T-cell (primary cell): Measurements from ENCODE around the gene POU2F3. TPM values are rescaled to one million over a fixed set of nuclear protein-coding genes. Genes with fewer than 3 reads are reported as not detected.
A peak's percentile ranks its signal among the peaks of the same experiment; 100 is the strongest.

Experiments used
- ATAC-seq, 4 experiments: fragments of 200-7000 bp in 3 of 4; fragments of 150-1000 bp in 1 of 4; cut with Tn5 transposase; replicated peaks in 1 of 4; 1 replicate in 3 of 4; 2 replicates in 1 of 4; pipeline ENCODE4 v1.10.0; 2021; ENCODE audit warnings: moderate library complexity in 3 of 4, mild to moderate bottlenecking in 2 of 4, moderate number of reproducible peaks in 1 of 4
- CTCF ChIA-PET, 2 donors: fragments of 300-600 bp; sonication (Branson Sonifier 250); formaldehyde crosslinking; loops; one replicate each; lab custom pipeline; 2022; ENCODE audit warnings: antibody characterized with exemption in 2 of 2; lab: Charles Lee
- POLR2A ChIA-PET, 2 donors: fragments of 300-600 bp; sonication (Branson Sonifier 250); formaldehyde crosslinking; loops; one replicate each; lab custom pipeline; 2022; ENCODE audit warnings: antibody characterized with exemption in 2 of 2; lab: Charles Lee
- DNase-seq, 35 experiments: peaks; one replicate each; pipeline versions ENCODE4 v3.0.0 to v3.0.0-alpha.2; 2013 to 2023
- H3K27ac ChIP-seq: one replicate; pipeline ENCODE4 v1.5.1; 2013; ENCODE audit warnings: low read length
- H3K27me3 ChIP-seq, 2 experiments: replicated peaks in 1 of 2; 1 replicate in 1 of 2; 2 replicates in 1 of 2; pipeline versions ENCODE4 v1.6.1 to v1.7.0; 2013; ENCODE audit warnings: low read length in 1 of 2, mixed read lengths in 1 of 2; ENCODE audit not compliant: control insufficient read depth in 2 of 2, insufficient read depth in 2 of 2; ENCODE audit errors: extremely low read depth in 1 of 2
- H3K36me3 ChIP-seq, 2 donors: 1 replicate in 1 of 2; 2 replicates in 1 of 2; pipeline versions ENCODE4 v1.6.1 to v1.7.0; 2013; ENCODE audit warnings: low read length in 1 of 2; ENCODE audit not compliant: control insufficient read depth in 2 of 2, insufficient read depth in 1 of 2; ENCODE audit errors: extremely low read depth in 1 of 2
- H3K4me1 ChIP-seq, 2 experiments: 1 replicate in 1 of 2; 2 replicates in 1 of 2; pipeline versions ENCODE4 v1.6.1 to v1.7.0; 2013; ENCODE audit warnings: low read length in 2 of 2, mixed read lengths in 1 of 2; ENCODE audit not compliant: insufficient read depth in 2 of 2, control insufficient read depth in 1 of 2; ENCODE audit errors: extremely low read depth in 1 of 2
- H3K4me3 ChIP-seq, 2 donors: 1 replicate in 1 of 2; 2 replicates in 1 of 2; pipeline versions ENCODE4 v1.5.1 to v1.7.0; 2013; ENCODE audit warnings: mild to moderate bottlenecking in 2 of 2, low read length in 1 of 2, moderate library complexity in 1 of 2; ENCODE audit not compliant: control insufficient read depth in 1 of 2; ENCODE audit errors: extremely low read depth in 1 of 2
- H3K9me3 ChIP-seq: 2 replicates; pipeline ENCODE4 v1.7.0; 2013
- H3K27ac Mint-ChIP-seq, 2 donors: one replicate each; pipeline ENCODE4 v1.8.0; 2020 to 2021; ENCODE audit warnings: mild to moderate bottlenecking in 2 of 2, mixed read lengths in 2 of 2
- H3K27me3 Mint-ChIP-seq, 2 donors: one replicate each; pipeline ENCODE4 v1.8.0; 2021 to 2022; ENCODE audit warnings: mixed read lengths in 2 of 2
- H3K36me3 Mint-ChIP-seq: one replicate; pipeline ENCODE4 v1.8.0; 2021; ENCODE audit warnings: mixed read lengths
- H3K4me1 Mint-ChIP-seq, 3 donors: one replicate each; pipeline ENCODE4 v1.8.0; 2020 to 2022; ENCODE audit warnings: mixed read lengths in 3 of 3, mild to moderate bottlenecking in 1 of 3
- H3K4me3 Mint-ChIP-seq, 3 donors: one replicate each; pipeline ENCODE4 v1.8.0; 2020 to 2022; ENCODE audit warnings: mild to moderate bottlenecking in 3 of 3, mixed read lengths in 3 of 3, moderate library complexity in 3 of 3
- H3K9me3 Mint-ChIP-seq, 3 donors: one replicate each; pipeline ENCODE4 v1.8.0; 2020 to 2022; ENCODE audit warnings: mixed read lengths in 3 of 3
- WGBS: methylation state at CpG from one replicate; pipeline ENCODE4 v1.1.5; 2013; ENCODE audit warnings: missing lambda C conversion rate; ENCODE audit not compliant: insufficient coverage; 5-methylcytosine and 5-hydroxymethylcytosine counted together
- total RNA-seq, 35 experiments: library from RNA in 6 of 35; stranded (reverse) in 6 of 35; fragments of 120-200 nt in 1 of 35; gene quantifications; one replicate each; pipeline versions ENCODE4 v1.2.1 to v1.2.4 and lab custom pipeline; 2013 to 2026

Gene POU2F3
- total RNA-seq, 5 donors from 2014 or later (not counting 1 experiment from before 2014, with no cell fraction given), result not detected

DNA sequence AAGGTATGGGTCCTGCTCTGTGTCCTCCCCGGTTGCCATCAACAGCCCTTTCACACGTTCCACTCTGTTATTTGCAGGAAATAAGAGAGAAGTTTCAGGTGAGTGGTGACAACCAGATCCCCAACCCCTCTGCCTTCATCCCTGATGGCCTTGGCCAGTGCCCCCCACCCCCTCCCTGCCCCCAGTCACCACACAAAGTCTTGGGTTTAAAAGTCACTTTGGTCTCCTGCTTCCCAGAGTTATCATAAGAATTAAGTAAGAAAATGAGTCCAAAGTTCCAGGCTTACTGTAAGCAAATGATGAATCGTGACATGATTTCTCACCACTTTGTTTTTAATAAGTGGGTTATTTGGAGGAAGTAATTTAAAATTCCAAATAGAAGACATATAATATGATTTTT lies 38.3 kb upstream of the POU2F3 start:
- Mint-ChIP-seq H3K4me1 (no peaks in the 10 kb centered on the region), H3K27me3 (peaks cover 26 to 27% of the 10 kb centered on the region in 2 donors), H3K27ac (no peak overlapping the region), H3K36me3 (no peaks in the 10 kb centered on the region), H3K4me3 (no peak overlapping the region), H3K9me3 (no peaks in the 10 kb centered on the region)
- DNase-seq (no peak), ATAC-seq (no peak)
- H3K36me3 ChIP-seq, result no peaks in the 10 kb centered on the region
- POLR2A ChIA-PET, result no interaction called here
- no peak overlapping the region for H3K27ac ChIP-seq
- no peak overlapping the region for H3K4me3 ChIP-seq
- H3K27me3 ChIP-seq, result peaks cover 0 to 34% of the 10 kb centered on the region in 2 experiments
- CTCF ChIA-PET, result no interaction called here
- H3K4me1 ChIP-seq, result no peaks in the 10 kb centered on the region
- no peaks in the 10 kb centered on the region for H3K9me3 ChIP-seq
- WGBS, result no CpG with 5 or more reads among the region's 3 CpGs

DNA sequence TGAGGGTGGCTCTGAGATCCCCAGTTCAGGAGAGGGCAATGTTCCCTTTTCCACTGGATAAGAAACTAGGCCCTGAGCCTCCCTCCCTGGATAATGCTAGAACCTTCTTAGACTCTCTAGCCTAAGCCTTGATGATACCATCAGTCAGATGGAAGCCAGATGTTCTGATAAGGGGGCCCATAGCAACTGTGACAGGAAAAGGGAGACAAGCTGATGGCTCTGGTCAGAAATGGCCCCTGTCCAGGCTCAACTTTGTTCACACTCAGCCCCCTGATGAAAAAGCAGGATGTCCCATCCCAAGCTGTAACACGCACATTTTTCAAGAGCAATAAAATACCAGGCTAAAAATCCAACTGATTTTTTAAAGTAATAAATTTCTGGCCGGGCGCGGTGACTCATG lies 36.3 kb upstream of the POU2F3 start:
- Histone ChIP-seq H3K36me3 (no peaks in the 10 kb centered on the region), H3K4me3 (no peak overlapping the region), H3K27ac (no peak overlapping the region), H3K9me3 (no peaks in the 10 kb centered on the region), H3K4me1 (no peaks in the 10 kb centered on the region), H3K27me3 (peaks cover 0 to 29% of the 10 kb centered on the region in 2 experiments)
- Mint-ChIP-seq H3K27me3 (peaks cover 32 to 40% of the 10 kb centered on the region in 2 donors), H3K4me3 (no peak overlapping the region), H3K36me3 (no peaks in the 10 kb centered on the region), H3K4me1 (peaks cover 0 to 4% (median 0%) of the 10 kb centered on the region in 3 donors), H3K27ac (no peak overlapping the region), H3K9me3 (no peaks in the 10 kb centered on the region)
- WGBS, result no CpG with 5 or more reads among the region's 4 CpGs
- no peak for DNase-seq
- POLR2A ChIA-PET, result no interaction called here
- CTCF ChIA-PET, result no interaction called here
- no peak for ATAC-seq

DNA sequence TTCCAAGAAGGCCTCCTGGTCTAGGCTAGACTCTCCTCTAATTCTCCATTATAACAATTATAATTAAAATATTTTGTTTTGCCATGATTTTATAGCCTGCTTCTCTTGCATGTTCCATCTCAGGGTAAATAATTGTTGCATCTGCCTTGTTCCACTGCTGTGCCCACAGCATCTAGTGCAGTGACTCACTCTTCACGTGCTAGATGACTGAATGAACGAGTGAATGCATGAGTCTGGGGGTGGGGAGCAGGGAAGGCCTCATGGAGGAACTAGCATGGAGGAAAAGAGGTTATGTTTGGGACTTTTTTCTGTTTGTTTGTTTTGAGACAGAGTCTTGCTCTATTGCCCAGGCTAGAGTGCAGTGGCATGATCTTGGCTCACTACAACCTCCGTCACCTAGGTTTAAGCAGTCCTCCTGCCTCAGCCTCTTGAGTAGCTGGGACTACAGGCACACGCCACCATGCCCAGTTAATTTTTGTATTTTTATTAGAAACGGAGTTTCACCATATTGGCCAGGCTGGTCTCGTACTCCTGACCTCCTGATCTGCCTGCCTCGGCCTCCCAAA lies 34.3 kb upstream of the POU2F3 start:
- DNase-seq (no peak), ATAC-seq (no peak)
- POLR2A ChIA-PET, result no interaction called here
- H3K4me1 Mint-ChIP-seq, result peaks cover 9 to 13% (median 10%) of the 10 kb centered on the region in 3 donors
- Histone ChIP-seq H3K4me1 (peaks cover 0 to 9% of the 10 kb centered on the region in 2 experiments), H3K4me3 (no peak overlapping the region), H3K27me3 (peaks cover 0 to 24% of the 10 kb centered on the region in 2 experiments), H3K27ac (no peak overlapping the region), H3K9me3 (no peaks in the 10 kb centered on the region), H3K36me3 (no peaks in the 10 kb centered on the region)
- no peaks in the 10 kb centered on the region for H3K36me3 Mint-ChIP-seq
- H3K27ac Mint-ChIP-seq, result no peak overlapping the region
- no peaks in the 10 kb centered on the region for H3K9me3 Mint-ChIP-seq
- 71% methylated on average over 7 of the region's 7 CpGs for WGBS
- peaks cover 36 to 41% of the 10 kb centered on the region in 2 donors for H3K27me3 Mint-ChIP-seq
- no peak overlapping the region for H3K4me3 Mint-ChIP-seq
- CTCF ChIA-PET, result no interaction called here

DNA sequence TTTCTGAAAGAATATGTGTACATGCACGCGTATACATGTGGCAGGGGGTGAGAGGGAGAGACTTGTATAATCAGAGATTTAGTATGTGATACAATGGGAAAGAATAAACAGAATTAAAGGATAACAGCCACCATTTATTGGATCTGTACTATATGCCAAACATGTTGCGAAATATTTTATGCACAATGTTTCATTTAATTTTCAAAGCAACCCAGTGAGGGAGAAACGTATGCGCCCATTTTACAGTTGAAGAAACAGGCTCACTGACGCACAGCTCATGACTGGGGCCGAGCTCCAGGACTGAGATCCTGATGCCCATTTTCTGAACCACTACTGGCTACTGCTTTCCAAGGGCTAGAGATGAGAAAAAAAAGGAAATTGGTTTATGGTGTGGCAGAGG lies 32.4 kb upstream of the POU2F3 start:
- DNase-seq (no peak), ATAC-seq (no peak)
- H3K27me3 ChIP-seq, result peaks cover 0 to 32% of the 10 kb centered on the region in 2 experiments
- Mint-ChIP-seq H3K27me3 (peaks cover 37 to 38% of the 10 kb centered on the region in 2 donors), H3K4me1 (peaks cover 16 to 25% (median 16%) of the 10 kb centered on the region in 3 donors), H3K9me3 (no peaks in the 10 kb centered on the region), H3K27ac (no peak overlapping the region), H3K36me3 (no peaks in the 10 kb centered on the region), H3K4me3 (no peak overlapping the region)
- H3K36me3 ChIP-seq, result no peaks in the 10 kb centered on the region
- H3K4me3 ChIP-seq, result no peak overlapping the region
- CTCF ChIA-PET, result no interaction called here
- POLR2A ChIA-PET, result no interaction called here
- no peaks in the 10 kb centered on the region for H3K9me3 ChIP-seq
- WGBS, result 100% methylated on average over 2 of the region's 7 CpGs
- H3K4me1 ChIP-seq, result peaks cover 0 to 20% of the 10 kb centered on the region in 2 experiments
- no peak overlapping the region for H3K27ac ChIP-seq

DNA sequence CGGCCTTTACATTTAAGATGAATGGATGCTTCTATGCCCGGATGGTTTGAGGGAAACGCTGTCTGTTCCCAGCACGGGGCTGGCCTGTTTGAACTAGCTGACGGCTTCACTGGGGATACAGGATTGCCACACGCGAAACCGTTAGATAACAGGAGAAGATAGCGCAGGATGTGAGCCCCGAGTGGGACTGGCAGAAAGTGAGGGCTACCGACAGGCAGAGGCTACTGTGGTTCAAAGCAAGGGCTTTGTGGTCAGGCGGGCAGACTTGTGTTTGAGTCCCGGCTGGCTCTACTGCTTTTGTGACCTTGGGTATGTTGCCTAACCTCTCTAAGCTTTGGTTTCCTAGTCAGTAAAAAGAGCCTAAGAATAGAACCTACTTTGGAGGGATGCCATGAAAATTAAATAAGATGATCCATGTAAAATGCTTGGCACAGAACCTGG lies 31.9 kb upstream of the POU2F3 start:
- H3K36me3 Mint-ChIP-seq, result no peaks in the 10 kb centered on the region
- ATAC-seq, result no peak
- Histone ChIP-seq H3K9me3 (no peaks in the 10 kb centered on the region), H3K27me3 (peaks cover 0 to 32% of the 10 kb centered on the region in 2 experiments), H3K4me1 (peaks cover 0 to 20% of the 10 kb centered on the region in 2 experiments), H3K27ac (no peak overlapping the region), H3K36me3 (no peaks in the 10 kb centered on the region), H3K4me3 (no peak overlapping the region)
- H3K4me3 Mint-ChIP-seq, result peak overlapping the region in 2 of 3 donors; percentile 7 to 96
- no peak overlapping the region for H3K27ac Mint-ChIP-seq
- peaks cover 36 to 38% of the 10 kb centered on the region in 2 donors for H3K27me3 Mint-ChIP-seq
- H3K9me3 Mint-ChIP-seq, result no peaks in the 10 kb centered on the region
- ChIA-PET POLR2A (no interaction called here), CTCF (interaction anchor here in 1 of 2 donors (0.6 kb wide), 1 partner anchor 1254 kb away, joined by 3 read pairs; no protein-coding TSS in a partner anchor)
- WGBS, result 68% methylated on average over 10 of the region's 13 CpGs
- DNase-seq, result no peak
- H3K4me1 Mint-ChIP-seq, result peaks cover 16 to 25% (median 16%) of the 10 kb centered on the region in 3 donors

DNA sequence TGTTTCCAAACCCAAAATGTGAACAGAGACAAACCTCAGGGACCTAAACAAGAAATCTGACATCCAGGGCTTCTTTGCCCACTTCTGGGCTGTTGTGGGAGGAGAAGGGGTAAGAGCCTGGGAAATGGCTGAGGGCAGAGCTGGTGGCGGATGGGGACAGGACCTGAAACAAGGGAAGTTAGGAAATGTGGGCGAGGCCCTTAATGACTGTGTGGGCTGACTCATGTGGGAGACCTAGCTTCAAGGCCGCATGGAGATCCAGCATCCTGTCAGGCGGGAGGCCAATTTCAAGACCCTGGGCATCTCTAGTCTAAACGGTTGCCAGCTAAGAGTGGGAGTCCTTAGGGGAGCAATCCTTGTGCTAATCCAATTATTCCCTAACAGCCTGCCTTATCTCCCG lies 31.2 kb upstream of the POU2F3 start:
- Mint-ChIP-seq H3K27ac (no peak overlapping the region), H3K4me3 (peak overlapping the region in 2 of 3 donors; percentile 7 to 96), H3K4me1 (peaks cover 16 to 25% (median 16%) of the 10 kb centered on the region in 3 donors), H3K36me3 (no peaks in the 10 kb centered on the region), H3K9me3 (no peaks in the 10 kb centered on the region), H3K27me3 (peaks cover 34 to 38% of the 10 kb centered on the region in 2 donors)
- ATAC-seq (no peak), DNase-seq (peak in 1 of 35 experiments; percentile 17)
- Histone ChIP-seq H3K36me3 (no peaks in the 10 kb centered on the region), H3K4me3 (no peak overlapping the region), H3K27ac (no peak overlapping the region), H3K9me3 (no peaks in the 10 kb centered on the region), H3K27me3 (peaks cover 0 to 32% of the 10 kb centered on the region in 2 experiments), H3K4me1 (peaks cover 0 to 20% of the 10 kb centered on the region in 2 experiments)
- CTCF ChIA-PET, result interaction anchor here in 1 of 2 donors (0.6 kb wide), 1 partner anchor 1255 kb away, joined by 3 read pairs; no protein-coding TSS in a partner anchor
- WGBS, result 77% methylated on average over 3 of the region's 6 CpGs
- POLR2A ChIA-PET, result interaction anchor here in 1 of 2 donors (0.5 kb wide), 1 partner anchor 13 kb away, joined by 3 read pairs; no protein-coding TSS in a partner anchor
